ENCODE measurements around the gene BIN1.

The BIN1 gene

GRCh38 chr2:127106991-127107621, at the start of gene BIN1:
BIN1 (minus strand) TSS chr2:127107154; CDS start chr2:127106943, 211 bp downstream.
- Histone ChIP-seq H3K9ac (ENCODE audit: low read length in 2 of 2) (peak within 1 kb of the TSS; percentile 76 to 80), H3K4me1 (ENCODE audit: control insufficient read depth, insufficient read depth, low read length) (peaks cover 37% of the 10 kb centered on the region), H3K9me3 (ENCODE audit: control insufficient read depth in 2 of 2, low read length in 2 of 2) (no peaks in the 10 kb centered on the region), H3K27ac (ENCODE audit: low read length) (peak within 1 kb of the TSS; percentile 62), H3K4me3 (ENCODE audit: low read length in 2 of 2) (peak within 1 kb of the TSS; percentile 87), H3K36me3 (ENCODE audit: control insufficient read depth in 2 of 2, insufficient read depth in 2 of 2, low read length in 2 of 2) (no peaks in the 10 kb centered on the region), H3K27me3 (ENCODE audit: control insufficient read depth in 1 of 2, insufficient read depth in 2 of 2, low read length in 2 of 2) (no peaks in the 10 kb centered on the region)

DNA sequence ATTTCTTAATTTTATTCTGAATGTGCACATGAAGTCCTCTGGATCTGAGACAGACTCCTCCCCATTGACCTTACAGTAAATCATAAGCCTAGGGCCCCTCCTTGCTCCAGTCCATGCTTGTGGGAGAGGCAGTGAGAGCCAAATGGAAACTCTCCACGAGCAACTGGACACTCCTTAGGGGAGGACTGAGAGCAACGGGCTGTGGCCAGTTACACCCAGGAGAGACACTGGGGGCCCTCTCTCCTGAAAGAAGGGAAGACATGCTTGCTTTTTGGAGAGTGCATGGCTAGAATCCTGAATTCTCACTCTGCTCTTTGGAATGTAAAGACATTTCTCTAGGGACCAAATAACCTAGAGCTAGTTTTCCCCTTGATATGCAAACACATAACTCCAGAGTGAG, 49.0 kb upstream of the BIN1 start:
- Histone ChIP-seq H3K27ac (ENCODE audit: low read length) (no peak overlapping the region), H3K9ac (ENCODE audit: low read length in 2 of 2) (no peak overlapping the region), H3K36me3 (ENCODE audit: control insufficient read depth in 2 of 2, insufficient read depth in 2 of 2, low read length in 2 of 2) (no peaks in the 10 kb centered on the region), H3K27me3 (ENCODE audit: control insufficient read depth in 1 of 2, insufficient read depth in 2 of 2, low read length in 2 of 2) (no peaks in the 10 kb centered on the region), H3K4me3 (ENCODE audit: low read length in 2 of 2) (no peak overlapping the region), H3K9me3 (ENCODE audit: control insufficient read depth in 2 of 2, low read length in 2 of 2) (no peaks in the 10 kb centered on the region), H3K4me1 (ENCODE audit: control insufficient read depth, insufficient read depth, low read length) (peaks cover 9% of the 10 kb centered on the region)

DNA sequence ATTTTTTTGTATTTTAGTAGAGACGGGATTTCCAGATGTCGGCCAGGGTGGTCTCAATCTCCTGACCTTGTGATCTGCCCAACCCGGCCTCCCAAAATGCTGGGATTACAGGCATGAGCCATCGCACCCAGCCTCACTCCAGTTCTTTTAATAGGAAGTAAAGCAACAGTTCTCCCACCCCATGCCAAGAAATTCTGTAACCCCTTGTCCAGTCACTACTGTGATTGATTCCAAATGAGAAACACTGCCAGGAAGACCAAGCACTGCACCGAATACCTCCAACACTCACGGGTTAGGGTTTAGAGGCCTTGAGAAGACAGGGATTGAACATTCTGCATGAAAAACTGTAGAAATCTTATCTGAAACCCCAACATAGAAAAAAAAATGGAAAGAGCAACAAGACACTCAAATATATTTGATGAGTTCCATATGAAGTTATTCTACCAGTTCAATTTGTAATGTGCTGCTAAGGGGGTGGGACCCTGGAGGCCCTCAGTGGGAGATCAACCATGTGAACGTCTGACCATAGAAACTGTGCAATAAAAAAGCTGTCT, 48.2 kb upstream of the BIN1 start:
- Histone ChIP-seq H3K9ac (ENCODE audit: low read length in 2 of 2) (no peak overlapping the region), H3K27me3 (ENCODE audit: control insufficient read depth in 1 of 2, insufficient read depth in 2 of 2, low read length in 2 of 2) (no peaks in the 10 kb centered on the region), H3K9me3 (ENCODE audit: control insufficient read depth in 2 of 2, low read length in 2 of 2) (no peaks in the 10 kb centered on the region), H3K36me3 (ENCODE audit: control insufficient read depth in 2 of 2, insufficient read depth in 2 of 2, low read length in 2 of 2) (no peaks in the 10 kb centered on the region), H3K4me1 (ENCODE audit: control insufficient read depth, insufficient read depth, low read length) (peaks cover 9% of the 10 kb centered on the region), H3K4me3 (ENCODE audit: low read length in 2 of 2) (no peak overlapping the region), H3K27ac (ENCODE audit: low read length) (no peak overlapping the region)

DNA sequence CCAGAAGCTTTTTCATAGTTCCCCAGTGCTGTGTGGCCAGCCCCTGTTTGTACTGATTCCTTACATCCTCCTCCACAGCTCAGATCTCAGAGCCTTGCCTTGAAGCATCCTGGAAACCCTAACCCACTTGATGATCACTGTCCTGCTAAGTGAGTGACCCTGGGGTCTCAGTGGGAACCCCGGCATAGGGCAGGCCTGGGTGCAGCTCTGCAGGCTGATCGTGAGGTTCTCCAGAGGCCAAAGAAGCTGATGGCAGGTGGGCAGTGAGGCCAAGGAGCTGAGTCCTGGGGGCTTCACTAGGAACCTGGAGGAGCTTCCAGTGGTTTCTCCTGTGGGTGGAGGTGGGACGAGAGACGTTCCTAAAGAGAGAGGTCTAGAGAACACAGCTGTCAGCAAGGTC, 47.4 kb upstream of the BIN1 start:
- H3K36me3 ChIP-seq (ENCODE audit: control insufficient read depth in 2 of 2, insufficient read depth in 2 of 2, low read length in 2 of 2), result no peaks in the 10 kb centered on the region
- no peaks in the 10 kb centered on the region for H3K9me3 ChIP-seq (ENCODE audit: control insufficient read depth in 2 of 2, low read length in 2 of 2)
- no peak overlapping the region for H3K9ac ChIP-seq (ENCODE audit: low read length in 2 of 2)
- peaks cover 9% of the 10 kb centered on the region for H3K4me1 ChIP-seq (ENCODE audit: control insufficient read depth, insufficient read depth, low read length)
- H3K27me3 ChIP-seq (ENCODE audit: control insufficient read depth in 1 of 2, insufficient read depth in 2 of 2, low read length in 2 of 2), result no peaks in the 10 kb centered on the region
- H3K27ac ChIP-seq (ENCODE audit: low read length), result no peak overlapping the region
- no peak overlapping the region for H3K4me3 ChIP-seq (ENCODE audit: low read length in 2 of 2)

GRCh38 chr2:127153691-127154158, 46.8 kb upstream of the BIN1 start:
- no peak overlapping the region for H3K27ac ChIP-seq (ENCODE audit: low read length)
- peaks cover 9% of the 10 kb centered on the region for H3K4me1 ChIP-seq (ENCODE audit: control insufficient read depth, insufficient read depth, low read length)
- no peaks in the 10 kb centered on the region for H3K36me3 ChIP-seq (ENCODE audit: control insufficient read depth in 2 of 2, insufficient read depth in 2 of 2, low read length in 2 of 2)
- H3K27me3 ChIP-seq (ENCODE audit: control insufficient read depth in 1 of 2, insufficient read depth in 2 of 2, low read length in 2 of 2), result no peaks in the 10 kb centered on the region
- no peaks in the 10 kb centered on the region for H3K9me3 ChIP-seq (ENCODE audit: control insufficient read depth in 2 of 2, low read length in 2 of 2)
- H3K9ac ChIP-seq (ENCODE audit: low read length in 2 of 2), result no peak overlapping the region
- no peak overlapping the region for H3K4me3 ChIP-seq (ENCODE audit: low read length in 2 of 2)

GRCh38 chr2:127150996-127151395, 44.0 kb upstream of the BIN1 start:
- H3K27me3 ChIP-seq (ENCODE audit: control insufficient read depth in 1 of 2, insufficient read depth in 2 of 2, low read length in 2 of 2), result no peaks in the 10 kb centered on the region
- no peaks in the 10 kb centered on the region for H3K36me3 ChIP-seq (ENCODE audit: control insufficient read depth in 2 of 2, insufficient read depth in 2 of 2, low read length in 2 of 2)
- H3K4me1 ChIP-seq (ENCODE audit: control insufficient read depth, insufficient read depth, low read length), result peaks cover 9% of the 10 kb centered on the region
- no peak overlapping the region for H3K9ac ChIP-seq (ENCODE audit: low read length in 2 of 2)
- H3K27ac ChIP-seq (ENCODE audit: low read length), result no peak overlapping the region
- no peaks in the 10 kb centered on the region for H3K9me3 ChIP-seq (ENCODE audit: control insufficient read depth in 2 of 2, low read length in 2 of 2)
- H3K4me3 ChIP-seq (ENCODE audit: low read length in 2 of 2), result no peak overlapping the region

DNA sequence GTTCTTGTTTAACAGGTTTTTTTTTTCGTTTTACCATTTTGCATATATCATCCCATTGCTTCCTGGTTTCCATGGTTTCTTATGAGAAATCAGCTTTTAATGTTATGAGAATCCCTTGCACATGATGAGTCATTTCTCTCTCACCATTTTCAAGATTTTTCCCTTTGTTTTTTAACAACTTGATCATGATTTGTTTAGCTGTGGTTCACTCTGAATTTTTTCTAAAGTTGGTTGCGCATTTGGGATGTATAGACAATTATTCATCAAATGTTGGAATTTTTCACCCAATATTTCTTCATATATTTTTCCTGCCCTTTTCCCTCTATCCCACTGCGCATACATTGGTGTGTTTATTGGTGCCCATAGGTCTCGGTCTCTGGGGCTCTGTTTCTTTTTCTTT, 42.4 kb upstream of the BIN1 start:
- Histone ChIP-seq H3K4me1 (ENCODE audit: control insufficient read depth, insufficient read depth, low read length) (peaks cover 11% of the 10 kb centered on the region), H3K4me3 (ENCODE audit: low read length in 2 of 2) (no peak overlapping the region), H3K9ac (ENCODE audit: low read length in 2 of 2) (no peak overlapping the region), H3K27me3 (ENCODE audit: control insufficient read depth in 1 of 2, insufficient read depth in 2 of 2, low read length in 2 of 2) (no peaks in the 10 kb centered on the region), H3K9me3 (ENCODE audit: control insufficient read depth in 2 of 2, low read length in 2 of 2) (no peaks in the 10 kb centered on the region), H3K36me3 (ENCODE audit: control insufficient read depth in 2 of 2, insufficient read depth in 2 of 2, low read length in 2 of 2) (no peaks in the 10 kb centered on the region), H3K27ac (ENCODE audit: low read length) (no peak overlapping the region)

GRCh38 chr2:127146820-127147502, 40.0 kb upstream of the BIN1 start:
- no peaks in the 10 kb centered on the region for H3K36me3 ChIP-seq (ENCODE audit: control insufficient read depth in 2 of 2, insufficient read depth in 2 of 2, low read length in 2 of 2)
- H3K9ac ChIP-seq (ENCODE audit: low read length in 2 of 2), result no peak overlapping the region
- H3K9me3 ChIP-seq (ENCODE audit: control insufficient read depth in 2 of 2, low read length in 2 of 2), result no peaks in the 10 kb centered on the region
- H3K27ac ChIP-seq (ENCODE audit: low read length), result no peak overlapping the region
- no peaks in the 10 kb centered on the region for H3K27me3 ChIP-seq (ENCODE audit: control insufficient read depth in 1 of 2, insufficient read depth in 2 of 2, low read length in 2 of 2)
- no peak overlapping the region for H3K4me3 ChIP-seq (ENCODE audit: low read length in 2 of 2)
- peaks cover 7% of the 10 kb centered on the region for H3K4me1 ChIP-seq (ENCODE audit: control insufficient read depth, insufficient read depth, low read length)

- H3K27ac ChIP-seq (ENCODE audit: low read length), result no peak overlapping the region
- H3K9me3 ChIP-seq (ENCODE audit: control insufficient read depth in 2 of 2, low read length in 2 of 2), result no peaks in the 10 kb centered on the region
- H3K4me1 ChIP-seq (ENCODE audit: control insufficient read depth, insufficient read depth, low read length), result peaks cover 7% of the 10 kb centered on the region
- no peaks in the 10 kb centered on the region for H3K36me3 ChIP-seq (ENCODE audit: control insufficient read depth in 2 of 2, insufficient read depth in 2 of 2, low read length in 2 of 2)
- no peak overlapping the region for H3K4me3 ChIP-seq (ENCODE audit: low read length in 2 of 2)
- no peak overlapping the region for H3K9ac ChIP-seq (ENCODE audit: low read length in 2 of 2)
- no peaks in the 10 kb centered on the region for H3K27me3 ChIP-seq (ENCODE audit: control insufficient read depth in 1 of 2, insufficient read depth in 2 of 2, low read length in 2 of 2)
Observed at GRCh38 chr2:127146071-127146725, 39.2 kb upstream of the BIN1 start.

DNA sequence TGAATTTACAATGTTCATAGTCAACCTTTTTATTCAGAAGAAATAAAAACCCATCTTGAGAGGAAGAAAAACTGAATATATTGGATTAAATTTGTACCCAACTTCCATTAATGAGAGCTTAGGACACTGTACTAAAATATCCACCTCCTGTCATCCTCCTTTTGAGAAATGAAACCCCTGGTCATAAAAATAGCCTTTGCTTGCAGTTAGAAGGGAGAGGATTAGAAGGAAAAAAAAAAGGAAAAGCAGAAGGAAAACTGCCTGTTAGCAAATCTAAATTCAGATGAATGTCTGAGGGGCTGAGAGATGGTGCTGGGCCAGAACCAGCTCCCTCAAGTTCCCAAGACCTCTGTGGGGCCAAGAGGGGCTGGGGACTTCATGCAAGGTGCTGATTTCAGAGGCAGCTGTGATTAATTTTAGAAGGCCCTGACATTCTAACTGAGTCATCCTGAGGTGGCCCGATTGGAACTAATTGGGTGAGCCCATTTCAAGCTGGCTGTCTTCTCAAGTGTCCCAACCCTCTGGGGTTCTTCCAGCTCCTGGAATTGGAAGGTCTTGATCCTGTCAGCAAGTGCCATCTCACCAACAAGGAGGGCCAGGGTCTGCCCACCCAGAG, 38.4 kb upstream of the BIN1 start:
- Histone ChIP-seq H3K27ac (ENCODE audit: low read length) (no peak overlapping the region), H3K4me1 (ENCODE audit: control insufficient read depth, insufficient read depth, low read length) (peaks cover 7% of the 10 kb centered on the region), H3K4me3 (ENCODE audit: low read length in 2 of 2) (no peak overlapping the region), H3K9me3 (ENCODE audit: control insufficient read depth in 2 of 2, low read length in 2 of 2) (no peaks in the 10 kb centered on the region), H3K9ac (ENCODE audit: low read length in 2 of 2) (no peak overlapping the region), H3K27me3 (ENCODE audit: control insufficient read depth in 1 of 2, insufficient read depth in 2 of 2, low read length in 2 of 2) (no peaks in the 10 kb centered on the region), H3K36me3 (ENCODE audit: control insufficient read depth in 2 of 2, insufficient read depth in 2 of 2, low read length in 2 of 2) (no peaks in the 10 kb centered on the region)
